Activated naive CD8-positive, alpha-beta T cell (primary cell): Measurements from ENCODE around the gene NRIP1.

Experiments
- H3K27ac Mint-ChIP-seq: one replicate; pipeline ENCODE4 v1.8.0; 2021; ENCODE audit warnings: mixed read lengths
- H3K27me3 Mint-ChIP-seq: one replicate; pipeline ENCODE4 v1.8.0; 2021; ENCODE audit warnings: mixed read lengths
- H3K36me3 Mint-ChIP-seq: one replicate; pipeline ENCODE4 v1.8.0; 2021; ENCODE audit warnings: mixed read lengths
- H3K4me1 Mint-ChIP-seq: one replicate; pipeline ENCODE4 v1.8.0; 2021; ENCODE audit warnings: low read depth, mixed read lengths
- H3K4me3 Mint-ChIP-seq: one replicate; pipeline ENCODE4 v1.8.0; 2021; ENCODE audit warnings: mild to moderate bottlenecking, mixed read lengths
- H3K9me3 Mint-ChIP-seq: one replicate; pipeline ENCODE4 v1.8.0; 2021; ENCODE audit warnings: low read depth, mixed read lengths

NRIP1 gene

DNA sequence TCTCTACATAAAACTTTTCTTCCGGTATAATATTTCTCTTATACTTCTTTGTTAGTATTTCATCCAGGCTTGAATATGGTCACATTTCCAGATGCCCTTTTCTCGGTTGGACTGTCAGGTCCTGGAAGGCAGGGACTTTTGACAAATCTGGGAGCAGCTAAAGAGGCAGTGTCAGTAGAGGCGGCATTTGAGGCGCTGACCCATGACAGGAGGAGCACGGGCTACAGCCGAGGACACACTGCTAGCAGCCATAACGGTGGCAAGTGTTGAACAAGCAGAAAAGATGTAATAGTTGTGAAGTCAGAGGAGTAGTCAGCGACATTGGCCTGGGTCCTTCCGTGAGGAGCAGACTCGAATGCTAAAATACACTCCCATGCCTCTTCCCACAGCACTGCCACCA, 14.5 kb upstream of the NRIP1 start:
- H3K27ac Mint-ChIP-seq, result no peak overlapping the region
- H3K4me3 Mint-ChIP-seq, result no peak overlapping the region
- no peaks in the 10 kb centered on the region for H3K9me3 Mint-ChIP-seq
- H3K27me3 Mint-ChIP-seq, result peaks cover 3% of the 10 kb centered on the region
- no peaks in the 10 kb centered on the region for H3K4me1 Mint-ChIP-seq
- no peaks in the 10 kb centered on the region for H3K36me3 Mint-ChIP-seq

DNA sequence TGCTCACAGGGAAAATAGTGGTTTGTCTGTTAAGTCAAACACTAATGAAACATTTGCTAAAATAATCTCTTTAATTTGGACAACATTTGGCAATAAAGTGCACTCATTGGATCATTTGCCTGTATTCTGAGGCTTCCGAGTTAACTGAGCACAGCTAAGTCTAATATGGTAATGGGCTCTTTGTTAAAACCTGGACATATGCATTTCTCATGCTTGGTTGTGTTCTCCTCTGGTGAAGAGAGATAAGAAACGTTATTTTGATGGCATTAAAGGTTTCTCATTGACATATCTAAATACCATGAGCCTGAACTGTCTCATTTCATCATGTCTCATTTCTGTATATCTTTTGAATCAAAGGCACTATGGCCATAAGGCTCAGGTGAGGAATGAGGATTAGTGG, 13.4 kb upstream of the NRIP1 start:
- peaks cover 3% of the 10 kb centered on the region for H3K27me3 Mint-ChIP-seq
- H3K4me3 Mint-ChIP-seq, result no peak overlapping the region
- no peaks in the 10 kb centered on the region for H3K4me1 Mint-ChIP-seq
- H3K9me3 Mint-ChIP-seq, result no peaks in the 10 kb centered on the region
- H3K36me3 Mint-ChIP-seq, result no peaks in the 10 kb centered on the region
- no peak overlapping the region for H3K27ac Mint-ChIP-seq

DNA sequence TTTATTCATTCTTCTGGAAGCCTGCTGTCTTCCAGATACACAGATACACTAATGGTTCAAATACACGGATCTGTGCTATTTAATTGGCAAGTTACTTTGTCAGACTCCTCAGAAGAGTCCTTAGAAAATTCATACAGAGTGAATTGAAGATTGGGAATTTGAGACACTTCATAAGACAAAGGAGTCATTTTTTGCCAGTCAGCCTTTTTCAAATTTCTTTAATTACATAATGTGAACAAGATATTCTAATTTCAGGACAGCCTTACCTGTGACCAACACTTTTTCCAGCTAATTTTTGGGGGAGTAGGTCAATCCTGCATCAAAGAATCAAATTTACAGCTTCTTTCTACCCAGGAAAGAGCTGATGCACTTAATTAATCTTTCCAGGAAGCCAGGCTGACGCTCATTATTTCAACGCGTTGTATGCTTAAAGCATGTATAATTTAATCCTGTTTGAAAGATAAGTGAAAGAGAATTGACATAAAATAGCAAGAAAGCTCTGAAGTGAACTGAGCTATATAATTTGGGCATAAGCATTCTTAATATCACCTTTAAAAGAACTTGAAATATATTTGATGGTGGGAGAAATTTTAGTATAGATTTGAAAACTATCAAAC, 12.8 kb upstream of the NRIP1 start:
- H3K27ac Mint-ChIP-seq, result no peak overlapping the region
- peaks cover 3% of the 10 kb centered on the region for H3K27me3 Mint-ChIP-seq
- H3K9me3 Mint-ChIP-seq, result no peaks in the 10 kb centered on the region
- H3K4me3 Mint-ChIP-seq, result no peak overlapping the region
- no peaks in the 10 kb centered on the region for H3K4me1 Mint-ChIP-seq
- no peaks in the 10 kb centered on the region for H3K36me3 Mint-ChIP-seq

DNA sequence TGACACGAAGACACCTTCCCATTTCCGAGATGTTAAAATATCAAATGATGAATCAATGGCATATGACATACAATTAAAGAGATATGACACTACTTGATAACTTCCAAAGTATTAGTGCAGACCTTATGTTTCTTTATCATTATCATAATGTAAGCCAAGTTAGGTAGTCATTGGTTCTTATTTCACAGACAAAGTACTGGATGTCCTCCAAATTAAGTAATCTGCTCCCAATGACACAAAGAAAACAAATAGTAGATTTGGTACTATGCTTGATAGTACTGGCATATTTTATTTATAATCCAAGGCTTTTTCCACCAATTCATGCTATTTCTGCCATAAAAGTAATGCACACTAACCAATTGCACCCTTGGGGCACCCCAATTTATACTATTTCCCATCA, 11.9 kb upstream of the NRIP1 start:
- H3K27me3 Mint-ChIP-seq, result peaks cover 3% of the 10 kb centered on the region
- no peaks in the 10 kb centered on the region for H3K36me3 Mint-ChIP-seq
- no peak overlapping the region for H3K4me3 Mint-ChIP-seq
- no peaks in the 10 kb centered on the region for H3K4me1 Mint-ChIP-seq
- H3K9me3 Mint-ChIP-seq, result no peaks in the 10 kb centered on the region
- H3K27ac Mint-ChIP-seq, result no peak overlapping the region

DNA sequence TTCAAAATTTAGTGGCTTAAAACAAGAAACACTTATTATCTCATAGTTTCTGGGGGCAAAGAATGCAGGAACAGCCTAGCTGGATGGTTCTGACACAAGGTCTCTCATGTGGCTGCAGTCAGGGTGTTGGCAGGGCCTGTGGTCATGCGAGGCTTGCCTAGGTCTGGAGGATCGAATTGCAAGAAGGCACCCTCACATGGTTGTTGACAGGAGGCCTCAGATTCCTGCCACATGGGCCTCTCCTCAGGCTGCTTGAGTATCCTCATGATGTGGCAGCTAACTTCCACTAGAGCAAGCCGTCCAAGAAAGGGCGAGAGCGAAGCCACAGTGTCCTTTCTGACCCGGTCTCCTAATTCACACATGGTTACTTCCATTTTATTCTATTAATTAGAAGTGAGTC, 6.2 kb upstream of the NRIP1 start:
- H3K4me3 Mint-ChIP-seq, result no peak overlapping the region
- no peaks in the 10 kb centered on the region for H3K9me3 Mint-ChIP-seq
- no peaks in the 10 kb centered on the region for H3K27me3 Mint-ChIP-seq
- no peaks in the 10 kb centered on the region for H3K36me3 Mint-ChIP-seq
- peaks cover 6% of the 10 kb centered on the region for H3K4me1 Mint-ChIP-seq
- no peak overlapping the region for H3K27ac Mint-ChIP-seq

DNA sequence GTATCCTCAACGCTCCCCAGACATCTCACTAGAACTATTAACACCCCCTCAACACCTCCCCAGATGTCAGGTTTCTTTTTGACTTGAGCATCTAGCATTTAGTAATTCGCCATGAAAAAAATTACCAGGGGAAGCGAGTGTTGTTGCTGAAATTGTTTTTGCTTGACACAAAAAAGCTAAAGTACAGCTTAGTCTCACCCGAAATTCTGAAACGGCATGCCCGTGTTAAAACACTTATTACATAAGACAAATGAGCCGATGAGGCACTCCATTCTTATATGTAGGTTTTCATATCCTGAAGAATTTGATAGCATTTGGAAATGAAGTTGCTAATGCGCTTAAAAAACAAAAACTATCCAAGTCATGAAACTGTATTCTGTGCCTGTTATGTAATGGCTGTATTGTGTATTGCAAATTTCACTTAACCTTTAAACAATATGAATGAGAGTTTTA, 1.3 kb upstream of the NRIP1 start:
- H3K4me3 Mint-ChIP-seq, result peak overlapping the region; percentile 95
- no peaks in the 10 kb centered on the region for H3K9me3 Mint-ChIP-seq
- peaks cover 31% of the 10 kb centered on the region for H3K4me1 Mint-ChIP-seq
- H3K27ac Mint-ChIP-seq, result peak overlapping the region; percentile 98
- no peaks in the 10 kb centered on the region for H3K27me3 Mint-ChIP-seq
- no peaks in the 10 kb centered on the region for H3K36me3 Mint-ChIP-seq

DNA sequence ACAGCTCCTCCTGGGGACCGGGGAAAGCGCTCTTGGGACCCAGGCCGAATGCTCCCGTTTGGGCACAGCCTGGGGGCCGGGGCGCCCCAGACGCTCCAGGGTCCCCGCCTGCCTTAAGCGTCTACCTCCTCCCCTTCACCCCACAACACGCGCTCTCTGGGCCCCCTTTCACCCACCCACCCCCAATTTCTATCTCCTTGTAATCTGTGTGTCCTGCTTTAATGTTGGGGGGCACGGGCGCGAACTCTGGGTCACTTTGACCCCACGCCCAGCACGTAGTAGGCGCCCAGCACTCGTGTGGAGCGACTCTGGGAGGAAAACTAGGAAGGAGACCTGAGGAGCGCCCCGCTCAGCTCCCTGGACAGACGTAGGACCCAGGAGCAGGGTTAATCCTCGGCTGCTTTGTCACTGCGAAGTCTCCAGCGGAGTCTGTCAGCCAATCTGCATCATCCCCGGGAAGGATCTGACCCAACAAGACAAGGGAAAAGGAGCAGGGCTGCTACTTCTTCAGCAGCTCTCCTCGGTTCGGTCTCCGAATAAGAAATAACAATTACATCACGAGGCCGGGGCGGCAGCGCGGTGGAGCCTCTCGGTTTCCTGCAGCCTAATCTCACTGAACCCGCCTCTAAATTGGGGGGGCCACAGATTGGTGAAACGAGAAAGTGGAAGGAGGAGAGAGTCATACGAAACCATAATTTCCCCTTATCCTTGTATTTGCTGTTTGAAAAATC, 757 bp upstream of the NRIP1 start:
- Mint-ChIP-seq H3K9me3 (no peaks in the 10 kb centered on the region), H3K36me3 (no peaks in the 10 kb centered on the region), H3K4me3 (peak overlapping the region; percentile 95), H3K27ac (peak overlapping the region; percentile 98), H3K27me3 (no peaks in the 10 kb centered on the region), H3K4me1 (peaks cover 37% of the 10 kb centered on the region)

DNA sequence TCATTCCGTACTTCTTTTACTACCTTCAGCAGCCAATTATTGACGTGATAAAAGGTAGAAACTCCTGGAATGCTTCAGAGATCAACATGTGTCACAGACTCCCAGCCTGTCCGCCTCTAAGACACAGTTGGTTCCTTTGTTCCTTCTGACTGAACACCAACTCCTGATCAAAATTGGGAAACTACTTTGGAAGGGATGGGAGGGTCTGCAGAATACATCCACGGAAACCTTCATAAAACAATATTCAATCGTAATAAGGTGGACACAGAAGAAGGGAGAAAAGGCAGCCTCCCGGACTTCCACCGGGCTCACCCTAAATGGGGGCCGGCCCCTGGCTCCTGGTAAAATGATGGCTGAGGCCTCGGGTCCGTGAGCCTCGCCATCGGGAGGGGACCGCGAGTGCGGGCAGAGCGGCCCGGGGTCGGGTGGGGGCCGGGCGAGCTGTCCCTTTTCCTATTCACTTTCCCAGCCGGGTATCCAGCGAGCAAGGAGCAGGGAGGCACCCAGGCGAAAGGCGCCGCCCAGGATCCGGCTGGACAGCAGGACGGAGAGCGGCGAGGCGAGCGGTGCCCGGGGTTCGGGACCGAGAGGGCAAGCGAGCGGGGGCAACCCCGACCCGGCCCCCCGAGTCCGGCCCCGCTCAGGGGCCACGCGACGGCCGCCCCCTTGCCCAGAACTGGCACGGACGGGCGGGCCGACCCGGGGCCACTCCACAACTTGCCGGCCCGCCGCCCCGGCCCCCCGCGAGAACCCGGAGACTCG, 805 bp downstream of the NRIP1 start:
- Mint-ChIP-seq H3K36me3 (no peaks in the 10 kb centered on the region), H3K27me3 (no peaks in the 10 kb centered on the region), H3K4me1 (peaks cover 52% of the 10 kb centered on the region), H3K27ac (peak overlapping the region; percentile 95), H3K4me3 (peak overlapping the region; percentile 90), H3K9me3 (no peaks in the 10 kb centered on the region)

DNA sequence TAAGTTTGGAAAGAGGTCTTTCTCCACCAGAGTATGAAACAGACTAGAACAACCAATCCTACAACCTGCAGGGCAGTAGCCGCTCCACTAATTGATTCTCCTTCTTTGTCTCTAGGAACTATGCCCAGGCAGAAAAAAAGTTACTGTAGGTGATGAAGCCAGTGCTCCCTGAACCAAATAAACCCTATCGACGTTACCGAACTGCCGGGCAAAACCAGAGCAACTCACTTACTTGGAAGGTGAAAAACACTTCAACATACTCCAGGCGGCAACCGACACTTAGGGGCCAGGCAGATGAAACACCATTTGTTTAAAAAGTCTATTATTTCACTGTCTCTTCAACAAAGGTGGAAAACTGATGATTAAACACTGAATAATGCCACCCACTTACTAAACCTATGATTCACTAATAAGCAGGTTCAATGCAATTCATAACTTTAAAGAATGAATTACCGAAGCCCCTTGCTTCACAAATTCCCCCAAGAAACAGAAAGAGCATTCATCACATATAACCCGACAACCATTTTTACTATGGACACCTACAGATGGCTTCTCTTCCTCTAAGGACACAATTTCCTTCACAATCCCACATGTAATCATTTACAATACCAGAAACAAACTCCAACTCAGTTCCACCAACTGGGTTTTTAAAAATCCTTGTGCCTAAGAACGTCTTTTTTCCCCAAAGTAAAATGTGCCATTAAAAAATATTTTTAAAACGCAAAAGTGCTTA, 1.6 kb downstream of the NRIP1 start:
- peak overlapping the region; percentile 90 for H3K4me3 Mint-ChIP-seq
- peaks cover 59% of the 10 kb centered on the region for H3K4me1 Mint-ChIP-seq
- no peaks in the 10 kb centered on the region for H3K27me3 Mint-ChIP-seq
- H3K9me3 Mint-ChIP-seq, result no peaks in the 10 kb centered on the region
- H3K27ac Mint-ChIP-seq, result peak overlapping the region; percentile 95
- H3K36me3 Mint-ChIP-seq, result no peaks in the 10 kb centered on the region

DNA sequence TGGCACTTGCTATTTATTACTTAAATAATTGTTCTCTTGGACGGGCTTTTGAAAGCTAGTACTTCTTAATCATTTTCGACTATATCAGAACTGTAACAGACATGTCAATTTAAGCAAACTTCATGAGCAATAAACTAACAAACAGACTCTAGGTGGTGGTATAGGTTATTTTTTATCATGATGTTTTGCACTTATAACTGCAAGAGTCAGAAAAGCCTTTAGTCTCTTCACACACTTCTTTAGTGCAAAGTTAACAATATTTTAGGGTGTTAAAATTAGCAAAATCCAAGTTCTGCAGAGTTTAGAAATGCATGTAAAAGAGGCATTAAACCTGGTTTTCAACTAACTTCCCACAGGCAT, 2.2 kb downstream of the NRIP1 start:
- Mint-ChIP-seq H3K4me3 (peak overlapping the region; percentile 90), H3K27ac (peak overlapping the region; percentile 95), H3K4me1 (peaks cover 65% of the 10 kb centered on the region), H3K9me3 (no peaks in the 10 kb centered on the region), H3K36me3 (no peaks in the 10 kb centered on the region), H3K27me3 (no peaks in the 10 kb centered on the region)

DNA sequence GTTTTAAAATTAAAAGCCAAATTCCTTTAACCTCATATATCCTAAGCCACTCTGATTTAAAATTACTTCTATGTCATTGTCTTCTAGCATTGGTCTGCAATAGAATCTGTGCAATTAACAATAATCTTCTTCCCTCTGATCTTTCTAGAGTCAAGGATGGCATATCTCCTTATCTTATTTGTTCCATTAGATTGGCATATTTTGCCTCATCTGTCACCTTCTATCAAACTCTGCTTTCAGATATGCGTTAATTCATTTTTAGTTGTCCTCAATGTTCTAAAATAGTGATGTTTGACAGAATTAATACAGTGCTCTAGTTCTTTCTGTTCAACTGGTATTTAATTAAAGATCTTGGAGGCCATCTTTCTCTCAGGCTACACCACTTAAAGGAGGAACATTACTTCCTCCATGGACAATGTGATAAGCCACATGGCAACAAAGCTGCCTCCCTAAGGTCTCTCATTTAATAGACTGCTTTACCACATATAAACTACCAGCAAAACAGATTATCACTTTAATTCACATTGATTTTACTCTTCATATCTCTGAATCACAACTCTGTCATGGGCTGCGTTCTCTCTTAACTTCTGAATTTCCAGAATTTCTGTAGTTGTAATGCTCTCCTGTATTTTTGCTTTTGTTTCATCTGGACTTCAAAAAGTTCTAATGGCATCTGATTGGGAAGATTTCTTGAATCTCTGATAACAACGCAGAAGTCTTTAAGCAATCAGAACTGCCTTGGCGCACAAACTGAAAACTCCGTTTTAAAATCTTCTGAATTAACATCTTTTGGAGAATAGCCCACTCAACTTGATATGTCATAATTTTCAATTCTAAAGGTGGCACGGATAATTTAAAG, 2.8 kb downstream of the NRIP1 start:
- Mint-ChIP-seq H3K4me3 (peak overlapping the region; percentile 90), H3K27ac (peak overlapping the region; percentile 95), H3K9me3 (no peaks in the 10 kb centered on the region), H3K36me3 (no peaks in the 10 kb centered on the region), H3K4me1 (peaks cover 69% of the 10 kb centered on the region), H3K27me3 (no peaks in the 10 kb centered on the region)

DNA sequence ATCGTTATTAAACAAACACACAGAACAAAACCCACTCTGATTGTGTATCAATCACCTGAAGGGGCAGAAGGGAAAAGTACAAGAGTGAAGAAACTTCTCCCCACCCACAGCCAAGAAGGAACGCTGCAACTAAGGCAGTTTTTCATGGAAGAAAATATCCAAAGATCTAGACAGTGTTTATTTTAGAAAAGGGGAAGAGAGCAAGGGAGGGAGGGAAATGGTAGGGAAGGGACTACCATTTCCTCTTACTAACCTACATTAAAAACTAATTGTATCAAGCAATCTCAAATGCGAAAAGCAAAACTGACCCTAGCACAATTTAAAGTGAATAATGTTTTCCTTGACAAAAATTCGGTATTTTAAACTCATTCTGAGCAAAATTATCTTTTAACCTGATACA, 3.5 kb downstream of the NRIP1 start:
- H3K27me3 Mint-ChIP-seq, result no peaks in the 10 kb centered on the region
- no peaks in the 10 kb centered on the region for H3K9me3 Mint-ChIP-seq
- peak overlapping the region; percentile 90 for H3K4me3 Mint-ChIP-seq
- H3K4me1 Mint-ChIP-seq, result peaks cover 74% of the 10 kb centered on the region
- H3K36me3 Mint-ChIP-seq, result no peaks in the 10 kb centered on the region
- H3K27ac Mint-ChIP-seq, result peak overlapping the region; percentile 95

DNA sequence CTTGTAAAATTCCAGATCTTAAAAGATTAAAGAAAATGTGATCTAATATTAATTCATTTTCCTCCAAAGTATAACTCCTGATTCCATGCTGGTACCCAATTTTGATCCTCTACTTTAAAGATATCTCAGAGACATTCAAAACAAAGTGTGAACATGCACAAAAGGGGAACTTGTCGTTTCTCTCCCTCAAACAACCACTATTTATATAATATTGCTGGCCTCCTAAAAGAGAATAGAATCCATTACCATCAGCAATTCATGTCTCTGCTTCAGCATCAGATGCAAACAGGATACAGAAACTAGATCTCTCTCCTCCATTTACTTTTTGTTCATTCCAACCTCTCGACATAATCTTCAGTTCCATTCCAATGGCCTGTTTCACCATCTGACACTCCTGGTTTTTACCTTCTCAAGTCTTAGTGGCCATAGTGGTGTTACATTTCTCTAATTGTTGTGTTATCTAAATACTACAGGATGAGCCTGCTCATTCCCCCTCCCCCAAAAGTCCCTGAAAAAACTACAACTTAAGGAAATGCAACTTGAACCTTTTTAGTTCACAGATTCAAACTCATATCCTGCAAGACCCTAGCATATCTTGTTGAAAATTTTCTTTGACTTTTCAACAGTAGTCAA, 4.1 kb downstream of the NRIP1 start:
- Mint-ChIP-seq H3K9me3 (no peaks in the 10 kb centered on the region), H3K27ac (peak overlapping the region; percentile 62), H3K4me3 (peak overlapping the region; percentile 90), H3K4me1 (peaks cover 72% of the 10 kb centered on the region), H3K36me3 (no peaks in the 10 kb centered on the region), H3K27me3 (no peaks in the 10 kb centered on the region)

DNA sequence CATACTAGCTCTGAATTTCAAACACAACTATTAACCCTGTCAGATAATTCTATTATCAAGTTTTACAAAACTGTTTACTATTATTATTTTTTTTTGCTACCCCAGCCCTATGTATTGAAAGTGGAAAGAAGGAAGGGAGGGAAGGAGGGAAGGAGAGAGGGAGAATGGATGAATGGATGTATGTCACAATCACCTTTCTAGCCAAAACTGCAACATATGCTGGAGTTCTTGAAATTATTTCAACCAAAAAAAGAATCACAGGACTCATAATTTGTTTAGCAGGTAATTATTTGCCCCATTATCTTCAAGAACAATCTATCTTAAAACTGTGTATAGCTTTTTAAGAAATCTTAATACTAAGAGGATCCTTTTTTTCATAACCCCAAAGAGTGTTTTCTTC, 5.4 kb downstream of the NRIP1 start:
- Mint-ChIP-seq H3K27me3 (no peaks in the 10 kb centered on the region), H3K36me3 (no peaks in the 10 kb centered on the region), H3K9me3 (peaks cover 2% of the 10 kb centered on the region), H3K27ac (peak overlapping the region; percentile 80), H3K4me3 (peak overlapping the region; percentile 63), H3K4me1 (peaks cover 84% of the 10 kb centered on the region)
